Ovary (tissue), 3 donors: Measurements from ENCODE around the gene H2BK1.

Source experiments
- CTCF ChIP-seq, 3 donors: fragments of 450-650 bp in 2 of 3; fragments of 200-600 bp in 1 of 3; IDR thresholded peaks; one replicate each; pipeline versions ENCODE4 v1.5.1 to v1.8.0; 2016 to 2022; ENCODE audit warnings: antibody characterized with exemption in 3 of 3, mild to moderate bottlenecking in 1 of 3
- EP300 ChIP-seq: sonication (generic); formaldehyde crosslinking; IDR thresholded peaks from one replicate; pipeline ENCODE4 v1.6.1; 2017; ENCODE audit warnings: antibody characterized with exemption
- POLR2A ChIP-seq: fragments of 450-650 bp; IDR thresholded peaks from one replicate; pipeline ENCODE4 v1.6.1; 2017; ENCODE audit warnings: antibody characterized with exemption, mild to moderate bottlenecking, moderate library complexity
- donor health status: DM: no; HTN: no; CAD: no.

- TF ChIP-seq POLR2A (no peak), CTCF (IDR thresholded peaks at IDR 0.05) (no peak), EP300 (no peak)
Observed at GRCh38 chr7:151252961-151253711, 42.8 kb upstream of the H2BK1 start.
